K562 (cell line): Measurements from ENCODE around the gene NSMCE1. TPM values are rescaled to one million over a fixed set of nuclear protein-coding genes. Genes with fewer than 3 reads are reported as not detected.

Experiments used
- ATF1 ChIP-seq, 2 experiments: fragments of 450-650 bp in 1 of 2; IDR thresholded peaks; 2 replicates each; pipeline ENCODE4 v1.6.1; 2016; ENCODE audit warnings: missing compliant biosample characterization in 1 of 2, missing genetic modification characterization in 1 of 2
- BRD4 ChIP-seq: fragments of 200-600 bp; sonication (generic); IDR thresholded peaks from 2 replicates; pipeline ENCODE4 v1.6.1; 2017; ENCODE audit warnings: inconsistent platforms
- CBFA2T3 ChIP-seq: fragments of 450-650 bp; IDR thresholded peaks from 2 replicates; pipeline ENCODE4 v1.6.1; 2017
- CHD1 ChIP-seq: fragments of 200-600 bp; sonication (generic); IDR thresholded peaks from one replicate; pipeline ENCODE4 v1.6.1; 2012; ENCODE audit warnings: mild to moderate bottlenecking, moderate library complexity, low read length, inconsistent platforms
- CTBP1 ChIP-seq: fragments of 450-650 bp; IDR thresholded peaks from 2 replicates; pipeline ENCODE4 v1.6.1; 2016; ENCODE audit warnings: borderline replicate concordance
- CXXC5 ChIP-seq: fragments of 250-450 bp; sonication (Bioruptor Pico); IDR thresholded peaks from 2 replicates; pipeline ENCODE4 v1.8.0; 2022; ENCODE audit warnings: inconsistent platforms, mild to moderate bottlenecking, moderate library complexity
- E2F8 ChIP-seq: fragments of 450-650 bp; IDR thresholded peaks from 2 replicates; pipeline ENCODE4 v1.7.1; 2018; ENCODE audit warnings: mild to moderate bottlenecking, low read depth; ENCODE audit not compliant: partially characterized antibody
- GATA2 ChIP-seq: sonication (generic); formaldehyde crosslinking; IDR thresholded peaks from 2 replicates; pipeline ENCODE4 v1.4.0; 2020; ENCODE audit warnings: mild to moderate bottlenecking, missing genetic modification reagents
- JUN ChIP-seq, 2 experiments: sonication (generic) in 1 of 2; formaldehyde crosslinking in 1 of 2; IDR thresholded peaks; 2 replicates each; pipeline versions ENCODE4 v1.6.1 to v1.8.0; 2012 to 2022; ENCODE audit warnings: borderline replicate concordance in 2 of 2, mild to moderate bottlenecking in 2 of 2, improper control_type of control experiment in 1 of 2, low read depth in 1 of 2, low read length in 1 of 2, missing genetic modification reagents in 1 of 2
- KHSRP ChIP-seq: fragments of 450-650 bp; IDR thresholded peaks from 2 replicates; pipeline ENCODE4 v1.6.1; 2017
- MAX ChIP-seq: sonication (generic); formaldehyde crosslinking; IDR thresholded peaks from 2 replicates; pipeline ENCODE4 v1.9.0; 2022; ENCODE audit warnings: mild to moderate bottlenecking, missing genetic modification reagents
- MCM7 ChIP-seq, 2 experiments: fragments of 450-650 bp; IDR thresholded peaks; 2 replicates each; pipeline ENCODE4 v1.6.1; 2016 to 2018
- NFYB ChIP-seq: IDR thresholded peaks from 2 replicates; pipeline ENCODE4 v1.6.1; 2011; ENCODE audit warnings: mild to moderate bottlenecking, moderate library complexity; ENCODE audit not compliant: insufficient read length; ENCODE audit errors: extremely low read depth
- POLR2AphosphoS5 ChIP-seq: IDR thresholded peaks from 2 replicates; pipeline ENCODE4 v1.6.1; 2011; ENCODE audit warnings: mild to moderate bottlenecking, low read depth, low read length, moderate library complexity; ENCODE audit not compliant: control insufficient read depth, insufficient read depth
- POU5F1 ChIP-seq: fragments of 150-350 bp; IDR thresholded peaks from 2 replicates; pipeline ENCODE4 v1.6.1; 2014; ENCODE audit warnings: borderline replicate concordance, low read length, low read depth, mild to moderate bottlenecking; ENCODE audit not compliant: partially characterized antibody
- RBBP5 ChIP-seq: fragments of 200-600 bp; sonication (generic); IDR thresholded peaks from 2 replicates; pipeline ENCODE4 v1.6.1; 2012; ENCODE audit warnings: borderline replicate concordance, mild to moderate bottlenecking, low read length, control low read depth, inconsistent platforms; ENCODE audit not compliant: insufficient read depth, poor library complexity, severe bottlenecking
- RBFOX2 ChIP-seq: fragments of 200-400 bp; formaldehyde crosslinking; IDR thresholded peaks from 2 replicates; pipeline ENCODE4 v1.6.1; 2017; ENCODE audit warnings: low read depth, mild to moderate bottlenecking, low read length, moderate library complexity
- SPI1 ChIP-seq: IDR thresholded peaks from 2 replicates; pipeline ENCODE4 v1.6.1; 2011; ENCODE audit warnings: low read depth, low read length, control low read depth, borderline replicate concordance
- TRIM28 ChIP-seq: fragments of 450-650 bp; IDR thresholded peaks from 2 replicates; pipeline ENCODE4 v1.6.1; 2017
- XRCC5 ChIP-seq: fragments of 200-400 bp; formaldehyde crosslinking; IDR thresholded peaks from 2 replicates; pipeline ENCODE4 v1.6.1; 2017; ENCODE audit warnings: low read depth, mild to moderate bottlenecking, low read length
- ZBTB7A ChIP-seq: IDR thresholded peaks from 2 replicates; pipeline ENCODE4 v1.6.1; 2011; ENCODE audit warnings: low read depth, mild to moderate bottlenecking, low read length, moderate library complexity, borderline replicate concordance; ENCODE audit not compliant: control insufficient read depth
- polyA plus RNA-seq, 8 experiments: library from polyadenylated mRNA; depleted of rRNA in 4 of 8; stranded (reverse) in 5 of 8; unstranded in 3 of 8; fragments of >200 nt; fragmentation: Nextera tagmentation in 2 of 8; fragmentation: Illumina TruSeq in 1 of 8; extraction: Ambion mirVana in 2 of 8; extraction: Trizol in 1 of 8; gene quantifications; 2 replicates each; pipeline versions ENCODE4 v1.2.1 to v1.2.3, GENCODE V29; 2011 to 2014; ENCODE audit warnings: inconsistent platforms in 1 of 8, missing spikeins in 1 of 8
- total RNA-seq, 7 experiments: library from RNA; depleted of rRNA in 6 of 7; stranded (reverse); fragments of >200 nt in 6 of 7; fragmentation: Illumina TruSeq in 2 of 7; extraction: Trizol in 2 of 7; gene quantifications; 2 replicates each; pipeline versions ENCODE4 v1.2.1 to v1.2.3, GENCODE V29; 2011 to 2021; ENCODE audit warnings: low replicate concordance in 1 of 7

NSMCE1 gene
- total and polyA plus RNA-seq, 9 of the 15 experiments (the other 6 are each of a cell fraction or from before 2014, with no cell fraction given) = 52.1 to 163 (median 61.5) TPM

- TF ChIP-seq JUN (IDR thresholded peaks at IDR 0.05; ENCODE audit: borderline replicate concordance, low read depth, low read length) (peak; percentile 57; the same call in 1 of the 2 replicates), JUN (CRISPR knock-in tag; IDR thresholded peaks at IDR 0.05; ENCODE audit: borderline replicate concordance) (no peak), E2F8 (no peak), CBFA2T3 (no peak), MAX (peak; percentile 74; the same call in 1 of the 2 replicates), CXXC5 (CRISPR knock-in tag) (peak; percentile 93; the same call in 1 of the 2 replicates), TRIM28 (peak; percentile 8; the same call in 1 of the 2 replicates), SPI1 (peak; percentile 31; the same call in 1 of the 2 replicates), BRD4 (0 out of 2 replicates have a peak, but pooled peaks have one; percentile 50), CTBP1 (peak; percentile 13), NFYB (no peak), MCM7 (IDR thresholded peaks at IDR 0.05) (no peak), POU5F1 (peak; percentile 25), CHD1 (peak; percentile 55), POLR2AphosphoS5 (peak; percentile 60), GATA2 (CRISPR knock-in tag) (no peak), ZBTB7A (no peak), RBFOX2 (peak; percentile 92), RBBP5 (peak; percentile 22), XRCC5 (peak; percentile 13; the same call in 1 of the 2 replicates), KHSRP (no peak), ATF1 (CRISPR knock-in tag; IDR thresholded peaks at IDR 0.05) (no peak), ATF1 (tag; IDR thresholded peaks at IDR 0.05) (peak; percentile 92)
Observed at GRCh38 chr16:27203507-27204311, 64.9 kb downstream of the NSMCE1 start, which contains the start of gene KDM8 (continued).
